Embryonic facial prominence (tissue), 1 donor: Measurements from ENCODE around the gene RILPL1.
"Not testable (repeated sequence)": the region's sequence is repeated elsewhere in the genome, so short reads cannot be mapped to it uniquely, and the experiment has no call there.

ENCODE experiments used
- DNase-seq: peaks from one replicate; pipeline ENCODE4 v3.0.0-alpha.2; 2016; ENCODE audit errors: extremely low spot score

Gene RILPL1

GRCh38 chr12:123468786-123469185, 64.7 kb downstream of the RILPL1 start:
- DNase-seq: no peak

DNA sequence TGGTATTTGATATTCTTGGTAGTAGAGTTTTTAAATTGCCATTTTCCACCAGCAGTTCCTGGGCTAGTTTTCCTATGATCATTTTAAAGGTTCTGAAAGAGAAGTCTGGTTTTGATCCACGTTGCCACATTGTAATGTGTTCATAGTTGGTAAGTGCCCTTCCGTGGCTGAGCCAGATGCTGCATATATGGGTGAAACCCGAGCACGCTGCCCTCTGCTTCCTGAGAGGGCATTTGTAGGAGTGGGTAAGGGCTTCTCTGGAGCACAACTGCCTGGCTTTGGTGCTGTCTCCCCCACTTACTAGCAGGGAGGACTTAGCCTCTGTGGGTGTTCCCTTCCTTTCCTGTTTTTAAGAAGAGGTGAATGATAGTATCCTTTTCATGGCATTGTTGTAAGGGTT, 68.4 kb downstream of the RILPL1 start:
- DNase-seq: no peak

DNA sequence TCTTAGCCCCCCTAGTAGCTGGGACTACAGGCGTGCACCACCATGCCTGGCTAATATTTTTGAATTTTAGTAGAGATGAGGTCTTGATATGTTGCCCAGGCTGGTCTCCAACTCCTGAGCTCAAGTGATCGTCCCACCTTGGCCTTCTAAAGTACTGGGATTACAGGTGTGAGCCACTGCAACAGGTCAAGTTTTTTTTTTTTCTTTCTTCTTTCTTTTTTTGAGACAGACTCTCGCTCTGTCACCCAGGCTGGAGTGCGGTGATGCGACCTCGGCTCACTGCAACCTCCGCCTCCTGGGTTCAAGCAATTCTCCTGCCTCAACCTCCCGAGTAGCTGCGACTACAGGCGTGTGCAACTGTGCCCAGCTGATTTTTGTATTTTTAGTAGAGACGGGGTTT, 70.3 kb downstream of the RILPL1 start:
- not testable (repeated sequence) for DNase-seq

DNA sequence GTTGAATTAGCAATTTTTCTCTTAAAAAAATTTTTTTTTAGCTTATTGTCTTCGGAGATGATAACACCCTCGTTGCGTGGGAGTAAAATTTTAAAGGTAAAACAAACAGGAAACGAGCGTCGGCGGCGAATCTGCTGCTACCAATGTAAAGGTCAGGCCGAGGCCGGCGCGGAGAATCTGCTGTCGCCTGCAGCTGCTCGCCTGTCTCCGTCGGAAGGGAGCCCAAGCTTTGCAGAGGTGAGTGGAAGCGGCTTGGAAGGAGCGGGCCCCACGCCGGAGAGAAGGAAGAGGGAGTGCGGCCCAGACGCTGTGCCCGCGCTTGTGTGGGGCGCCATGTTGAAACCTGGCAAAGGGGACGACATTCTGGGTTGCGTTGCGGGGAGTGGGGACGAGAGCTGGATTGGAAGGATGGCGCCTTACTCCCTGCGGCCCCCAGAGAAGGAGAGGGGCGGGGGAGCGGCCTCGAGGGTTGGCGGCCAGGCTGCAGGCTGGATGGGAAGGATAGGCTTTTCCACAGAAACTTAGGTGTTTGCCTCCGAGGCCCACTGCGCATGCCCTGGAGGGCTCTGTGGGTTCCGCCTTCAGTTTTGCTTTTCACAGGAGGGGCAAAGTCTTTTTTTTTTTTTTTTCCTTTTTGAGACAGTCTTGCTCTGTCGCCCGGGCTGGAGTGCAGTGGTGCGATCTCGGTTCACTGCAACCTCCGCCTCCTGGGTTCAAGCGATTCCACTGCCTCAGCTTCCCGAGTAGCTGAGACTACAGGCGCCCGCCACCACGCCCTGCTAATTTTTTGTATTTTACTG, 75.3 kb downstream of the RILPL1 start, which contains the start of gene SNRNP35:
Gene SNRNP35 (plus strand): TSS at position 160 of the 800 bp plus-strand sequence. CDS start 7,402 bp downstream, outside the sequence.
- peak; percentile 60 for DNase-seq

GRCh38 chr12:123453165-123453564, 80.4 kb downstream of the RILPL1 start:
- no peak for DNase-seq

DNA sequence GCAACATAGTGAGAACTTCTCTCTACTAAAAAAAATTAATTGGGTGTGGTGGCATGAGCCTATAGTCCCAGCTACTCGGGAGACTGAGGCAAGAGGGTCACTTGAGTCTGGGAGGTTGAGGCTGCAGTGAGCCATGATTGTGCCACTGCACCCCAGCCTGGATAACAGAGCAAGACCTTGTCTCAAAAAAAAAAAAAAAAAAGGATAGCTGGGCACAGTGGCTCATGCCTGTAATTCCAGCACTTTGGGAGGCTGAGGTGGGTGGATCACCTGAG, 81.3 kb downstream of the RILPL1 start:
- DNase-seq: not testable (repeated sequence)

DNA sequence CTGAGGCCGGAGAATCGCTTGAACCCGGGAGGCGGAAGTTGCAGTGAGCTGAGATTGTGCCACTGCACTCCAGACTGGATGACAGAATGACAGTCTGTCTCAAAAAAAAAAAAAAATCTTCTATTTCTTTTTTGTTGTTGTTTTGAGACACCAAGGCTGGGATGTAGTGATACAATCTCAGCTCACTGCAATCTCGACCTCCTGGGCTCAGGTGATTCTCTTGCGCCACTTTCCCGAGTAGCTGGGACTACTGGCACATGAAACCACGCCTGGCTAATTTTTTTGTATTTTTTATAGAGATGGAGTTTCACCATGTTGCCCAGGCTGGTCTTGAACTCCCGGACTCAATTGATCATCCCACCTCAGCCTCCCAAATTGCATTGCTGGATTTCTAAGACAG, 82.9 kb downstream of the RILPL1 start:
- no peak for DNase-seq

- DNase-seq: no peak
These were observed 83.7 kb downstream of the RILPL1 start for GRCh38 chr12:123449856-123450255.

DNA sequence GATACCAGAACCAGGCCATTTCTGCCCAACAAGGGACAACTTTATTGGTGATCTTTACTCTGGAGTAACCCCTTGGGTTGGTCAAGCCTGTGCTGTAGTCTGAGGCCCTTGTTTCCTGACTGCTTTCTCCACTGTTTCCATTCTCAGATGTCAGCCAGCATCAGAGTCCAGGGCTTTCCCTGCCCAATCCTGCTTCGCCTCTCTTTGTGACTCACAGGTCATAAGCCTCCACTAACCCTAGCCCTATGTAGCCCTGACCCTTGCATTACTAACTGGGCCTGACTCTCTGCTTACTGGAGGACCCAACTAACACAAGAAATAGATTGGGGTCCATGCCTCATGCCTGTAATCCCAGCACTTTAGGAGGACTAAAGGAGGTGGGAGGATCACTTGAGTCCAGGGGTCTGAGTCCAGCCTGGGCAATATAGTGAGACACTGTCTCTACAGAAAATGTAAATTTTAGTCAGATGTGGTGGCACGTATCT, 84.2 kb downstream of the RILPL1 start:
- no peak for DNase-seq

DNA sequence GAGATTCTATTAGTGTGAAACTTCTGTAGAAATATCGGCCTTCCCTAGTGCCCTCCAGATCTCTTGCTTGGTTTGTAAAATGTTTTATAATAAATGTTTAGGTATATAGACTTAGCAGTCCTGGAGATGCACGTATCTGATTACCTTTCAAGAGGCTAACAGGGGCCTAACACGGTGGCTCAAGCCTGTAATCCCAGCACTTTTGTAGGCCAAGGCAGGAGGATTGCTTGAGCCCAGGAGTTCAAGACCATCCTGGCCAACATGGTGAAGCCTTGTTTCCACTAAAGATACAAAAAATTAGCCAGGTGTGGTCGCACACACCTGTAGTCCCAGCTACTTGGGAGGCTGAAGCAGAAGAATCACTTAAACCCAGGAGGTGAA, 87.2 kb downstream of the RILPL1 start:
- no peak for DNase-seq

DNA sequence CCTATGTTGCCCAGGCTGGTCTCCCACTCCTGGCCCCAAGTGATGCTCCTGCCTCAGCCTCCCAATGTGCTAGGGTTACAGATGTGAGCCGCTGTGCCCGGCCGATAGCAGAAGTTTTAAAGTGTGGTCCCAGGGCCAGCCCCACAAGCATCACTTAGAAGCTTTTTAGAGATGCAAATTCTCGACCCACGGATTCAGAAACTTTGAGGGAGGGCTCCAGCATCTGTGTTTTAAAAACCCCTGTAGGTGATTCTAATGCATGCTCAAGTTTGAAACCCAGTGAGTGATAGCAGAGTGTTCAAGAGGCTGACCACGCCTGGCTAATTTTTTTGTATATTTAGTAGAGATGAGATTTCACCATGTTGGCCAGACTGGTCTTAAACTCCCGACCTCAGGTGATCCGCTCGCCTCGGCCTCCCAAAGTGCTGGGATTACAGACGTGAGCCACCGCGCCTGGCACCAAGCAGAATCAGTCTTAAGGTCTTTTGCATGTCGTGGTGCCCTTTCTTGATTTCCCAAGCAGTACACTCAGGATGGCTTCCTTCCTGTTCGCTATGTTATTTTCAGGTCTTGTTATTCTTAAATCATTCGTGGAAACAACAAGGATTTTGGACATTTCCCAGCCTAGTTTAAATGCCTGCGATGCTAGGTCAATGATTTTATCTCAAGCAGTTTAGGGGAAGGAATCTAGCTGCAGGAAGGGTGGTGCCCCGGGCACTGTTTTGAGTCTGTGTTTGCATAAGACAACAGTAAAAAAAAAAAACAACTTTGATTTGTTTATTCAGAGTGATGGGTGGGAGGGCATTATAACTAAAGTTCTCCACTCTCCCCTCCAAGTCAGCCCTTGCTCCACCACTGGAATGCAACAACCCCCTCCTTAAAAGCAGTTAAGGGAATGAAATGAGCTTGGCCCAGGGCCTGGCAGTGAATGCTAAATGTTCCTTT, 87.9 kb downstream of the RILPL1 start:
- no peak for DNase-seq

GRCh38 chr12:123444092-123445026, 89.2 kb downstream of the RILPL1 start:
- no peak for DNase-seq

DNA sequence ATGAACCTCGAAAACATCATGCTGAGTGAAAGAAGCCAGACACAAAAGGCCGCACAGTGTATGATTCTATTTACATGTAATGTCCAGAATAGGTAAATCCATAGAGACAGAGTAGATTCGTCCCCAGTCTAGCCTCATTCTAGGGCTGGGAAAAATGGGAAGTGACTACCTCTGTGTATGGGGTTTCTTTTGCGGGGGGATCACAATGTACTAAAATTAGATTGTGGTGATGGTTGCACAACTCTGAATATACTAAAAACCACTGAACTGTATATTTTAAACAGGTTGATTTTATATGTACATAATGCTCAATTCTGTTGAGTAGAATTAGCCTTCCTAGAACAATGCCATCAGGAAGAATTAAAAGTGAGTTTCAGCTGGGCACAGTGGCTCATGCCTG, 90.7 kb downstream of the RILPL1 start:
- no peak for DNase-seq

DNA sequence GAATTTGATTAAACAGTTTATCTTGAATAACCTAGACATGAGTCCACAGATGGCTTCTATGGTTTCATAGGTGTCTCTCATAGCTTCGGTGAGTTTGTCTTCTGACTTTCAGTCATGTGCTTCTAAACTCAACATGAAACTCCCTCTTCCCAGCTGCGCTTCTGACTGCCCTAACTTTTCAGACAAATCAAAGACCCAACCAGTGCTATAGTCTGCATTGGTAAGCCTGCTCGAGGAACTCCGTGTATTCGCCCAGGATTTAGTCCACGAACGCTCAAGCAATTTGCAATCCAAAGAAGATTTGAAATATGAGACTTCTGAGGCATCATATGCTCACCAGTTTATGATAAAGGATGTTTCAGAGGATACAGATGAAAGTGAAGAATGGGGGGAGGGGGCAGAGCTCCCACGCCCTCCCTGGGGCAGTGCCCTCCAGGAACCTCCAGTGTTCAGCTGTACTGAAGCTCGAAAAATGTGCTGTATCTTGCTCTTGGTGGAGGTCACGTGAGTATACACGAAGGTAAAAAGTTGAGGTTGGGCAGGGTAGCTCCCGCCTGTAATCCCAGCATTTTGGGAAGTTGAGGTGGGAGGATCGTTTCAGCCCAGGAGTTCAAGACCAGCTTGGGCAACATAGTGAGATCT, 91.9 kb downstream of the RILPL1 start:
- no peak for DNase-seq

DNA sequence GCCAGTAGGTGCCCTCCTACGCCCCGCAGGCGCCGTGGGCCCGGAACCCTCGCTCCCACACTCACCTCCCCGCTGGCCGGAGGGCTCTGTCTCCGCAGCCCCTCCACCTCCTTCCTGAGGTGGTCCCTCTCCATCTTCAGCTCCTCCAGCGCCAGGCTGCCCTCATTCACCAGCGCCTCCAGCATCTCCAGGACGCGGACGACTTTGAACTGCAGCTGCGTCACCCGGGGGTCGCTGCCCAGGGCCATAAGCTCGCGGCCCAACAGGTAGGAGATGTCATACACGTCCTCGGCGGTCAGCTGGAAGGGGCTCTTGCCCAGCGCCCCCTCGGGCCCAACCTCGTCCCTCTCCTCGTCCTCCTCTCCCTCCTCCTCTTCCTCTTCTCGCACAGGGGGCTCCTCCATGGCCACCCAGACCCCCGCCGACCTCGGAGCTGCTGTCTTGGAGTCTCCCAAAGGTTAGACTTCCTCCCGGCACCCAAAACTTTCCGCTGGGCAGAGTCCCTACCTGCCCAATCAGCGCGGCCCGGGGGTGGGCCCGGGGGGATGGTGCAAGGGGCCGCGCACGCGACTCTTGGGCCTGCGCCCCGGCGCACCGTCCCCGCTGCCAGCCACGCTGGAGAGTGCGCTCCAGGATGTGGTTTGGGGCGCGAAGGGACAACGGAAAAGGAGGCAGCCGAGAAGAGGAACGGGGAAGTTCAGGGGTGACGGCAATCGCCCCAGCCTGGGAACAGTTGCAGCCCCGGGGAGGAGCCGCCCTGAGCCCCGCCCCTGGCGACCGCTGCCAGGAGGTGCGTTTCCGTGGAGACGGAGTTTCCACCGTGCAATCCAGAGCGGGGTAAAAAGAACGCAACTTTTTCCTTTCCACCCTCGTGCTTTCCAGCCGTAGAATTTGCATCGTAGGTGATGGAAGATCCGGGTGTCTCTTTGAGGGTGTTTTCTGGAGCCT, 97.2 kb downstream of the RILPL1 start, which contains the start of gene RILPL2:
Gene RILPL2 (minus strand): TSS at position 668 of the 948 bp plus-strand sequence. CDS start 264 bp downstream, at position 404.
- DNase-seq: peak; percentile 41

GRCh38 chr12:123435636-123436016, 97.9 kb downstream of the RILPL1 start:
- no peak for DNase-seq

DNA sequence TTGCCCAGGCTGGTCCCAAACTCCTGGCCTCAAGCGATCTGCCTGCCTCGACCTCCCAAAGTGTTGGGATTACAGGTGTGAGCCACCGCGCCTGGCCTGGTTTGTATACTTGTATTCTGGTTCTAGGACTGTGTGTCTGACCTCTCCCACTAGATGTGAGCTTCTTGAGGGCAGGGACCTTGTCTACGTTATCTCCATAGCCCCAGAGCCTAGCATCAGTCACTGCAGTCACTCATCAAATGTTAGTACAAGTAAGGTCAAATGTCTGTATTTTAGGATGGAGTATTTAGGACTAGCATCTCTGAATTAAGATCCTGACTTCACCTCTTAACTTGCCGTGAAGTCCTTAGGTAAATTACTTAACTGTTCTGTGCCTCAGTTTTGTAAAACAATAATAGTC, 99.9 kb downstream of the RILPL1 start:
- DNase-seq: no peak

DNA sequence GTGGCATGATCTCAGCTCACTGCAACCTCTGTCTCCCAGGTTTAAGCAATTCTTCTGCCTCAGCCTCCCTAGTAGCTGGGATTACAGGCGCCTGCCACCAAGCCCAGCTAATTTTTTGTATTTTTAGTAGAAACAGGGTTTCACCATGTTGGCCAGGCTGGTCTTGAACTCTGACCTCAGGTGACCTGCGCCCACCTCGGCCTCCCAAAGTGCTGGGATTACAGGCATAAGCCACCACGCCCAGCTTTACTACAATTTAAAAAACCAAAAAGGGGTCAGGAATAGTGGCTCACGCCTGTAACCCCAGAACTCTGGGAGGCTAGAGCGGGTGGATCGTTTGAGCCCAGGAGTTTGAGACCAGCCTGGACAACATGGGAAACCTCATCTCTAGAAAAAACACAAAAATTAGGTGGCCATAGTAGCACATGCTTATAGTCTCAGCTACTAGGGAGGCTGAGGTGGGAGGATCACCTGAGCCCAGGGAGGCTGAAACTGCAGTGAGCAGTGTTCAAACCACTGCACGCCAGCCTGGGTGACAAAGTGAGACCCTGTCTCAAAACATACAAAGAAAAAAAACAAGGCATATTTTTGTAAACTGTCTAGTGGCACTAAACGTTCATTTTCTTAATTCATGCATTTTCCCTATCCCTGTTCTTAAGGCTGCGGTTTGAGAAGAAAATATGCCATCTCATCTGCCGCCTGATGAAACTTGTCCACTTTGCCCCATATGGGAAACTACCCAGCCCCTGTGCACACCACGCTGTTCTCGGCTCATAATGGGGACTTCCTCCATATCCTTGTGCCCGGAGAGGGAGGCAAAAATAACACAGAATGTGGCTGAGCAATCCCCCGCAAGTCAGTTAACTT, 101.3 kb downstream of the RILPL1 start:
- DNase-seq: not testable (repeated sequence)

DNA sequence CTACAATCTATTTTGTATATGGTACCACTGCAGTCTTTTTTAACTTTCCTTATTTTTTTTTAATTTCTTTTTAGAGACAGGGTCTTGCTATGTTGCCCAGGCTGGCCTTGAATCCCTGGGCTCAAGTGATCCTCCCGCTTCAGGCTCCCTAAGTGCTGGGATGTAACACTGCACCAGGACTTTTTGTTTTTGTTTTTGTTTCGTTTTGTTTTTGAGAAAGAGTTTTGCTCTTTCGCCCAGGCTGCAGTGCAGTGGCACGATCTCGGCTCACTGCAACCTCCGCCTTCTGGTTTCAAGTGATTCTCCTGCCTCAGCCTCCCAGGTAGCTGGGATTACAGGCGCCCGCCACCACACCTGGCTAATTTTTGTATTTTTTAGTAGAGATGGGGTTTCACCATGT, 104.4 kb downstream of the RILPL1 start:
- not testable (repeated sequence) for DNase-seq
